Measurements from ENCODE around the gene PACC1.

- TF ChIP-seq, protein P1, sequence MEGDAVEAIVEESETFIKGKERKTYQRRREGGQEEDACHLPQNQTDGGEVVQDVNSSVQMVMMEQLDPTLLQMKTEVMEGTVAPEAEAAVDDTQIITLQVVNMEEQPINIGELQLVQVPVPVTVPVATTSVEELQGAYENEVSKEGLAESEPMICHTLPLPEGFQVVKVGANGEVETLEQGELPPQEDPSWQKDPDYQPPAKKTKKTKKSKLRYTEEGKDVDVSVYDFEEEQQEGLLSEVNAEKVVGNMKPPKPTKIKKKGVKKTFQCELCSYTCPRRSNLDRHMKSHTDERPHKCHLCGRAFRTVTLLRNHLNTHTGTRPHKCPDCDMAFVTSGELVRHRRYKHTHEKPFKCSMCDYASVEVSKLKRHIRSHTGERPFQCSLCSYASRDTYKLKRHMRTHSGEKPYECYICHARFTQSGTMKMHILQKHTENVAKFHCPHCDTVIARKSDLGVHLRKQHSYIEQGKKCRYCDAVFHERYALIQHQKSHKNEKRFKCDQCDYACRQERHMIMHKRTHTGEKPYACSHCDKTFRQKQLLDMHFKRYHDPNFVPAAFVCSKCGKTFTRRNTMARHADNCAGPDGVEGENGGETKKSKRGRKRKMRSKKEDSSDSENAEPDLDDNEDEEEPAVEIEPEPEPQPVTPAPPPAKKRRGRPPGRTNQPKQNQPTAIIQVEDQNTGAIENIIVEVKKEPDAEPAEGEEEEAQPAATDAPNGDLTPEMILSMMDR (conservative IDR thresholded peaks at IDR 0.05 in 1 of 2, IDR thresholded peaks at IDR 0.05 in 1 of 2; ENCODE audit: extremely low read depth in 1 of 2, insufficient read depth in 1 of 2, low read depth in 1 of 2, low read length in 2 of 2): no peak
- no peak for TF ChIP-seq EZH2 (IDR thresholded peaks at IDR 0.05; ENCODE audit: borderline replicate concordance, low read length)
Observed at GRCh38 chr1:212451416-212452322, 37.0 kb upstream of the PACC1 start.
